HepG2 (cell line): ENCODE data around the gene NOXO1. TPM values are rescaled to one million over a fixed set of nuclear protein-coding genes. Genes with fewer than 3 reads are reported as not detected.

Source experiments
- CBX5 ChIP-seq: sonication (generic); formaldehyde crosslinking; IDR thresholded peaks from 2 replicates; pipeline ENCODE4 v1.4.0; 2020; ENCODE audit warnings: missing genetic modification reagents, borderline replicate concordance
- FOXP4 ChIP-seq: sonication (generic); formaldehyde crosslinking; IDR thresholded peaks from 2 replicates; pipeline ENCODE4 v1.4.0; 2020; ENCODE audit warnings: missing genetic modification reagents
- HMG20A ChIP-seq: IDR thresholded peaks from 2 replicates; pipeline ENCODE4 v1.6.1; 2016; ENCODE audit warnings: borderline replicate concordance
- MED13 ChIP-seq: sonication (generic); formaldehyde crosslinking; IDR thresholded peaks from 2 replicates; pipeline ENCODE4 v1.5.0; 2020; ENCODE audit warnings: missing genetic modification reagents
- NFYB ChIP-seq: sonication (generic); formaldehyde crosslinking; IDR thresholded peaks from 2 replicates; pipeline ENCODE4 v1.4.0; 2020; ENCODE audit warnings: missing genetic modification reagents
- PREB ChIP-seq: sonication (generic); formaldehyde crosslinking; IDR thresholded peaks from 2 replicates; pipeline ENCODE4 v1.4.0; 2020; ENCODE audit warnings: missing genetic modification reagents
- REPIN1 ChIP-seq: sonication (generic); formaldehyde crosslinking; IDR thresholded peaks from 2 replicates; pipeline ENCODE4 v1.8.0; 2022; ENCODE audit warnings: missing genetic modification reagents, low read depth, mild to moderate bottlenecking, borderline replicate concordance
- SALL1 ChIP-seq: sonication (generic); formaldehyde crosslinking; IDR thresholded peaks from 2 replicates; pipeline ENCODE4 v1.8.0; 2022; ENCODE audit warnings: mild to moderate bottlenecking, missing genetic modification reagents
- SMC3 ChIP-seq: IDR thresholded peaks from 2 replicates; pipeline ENCODE4 v1.6.1; 2011; ENCODE audit warnings: low read length, improper control_type of control experiment
- SOX13 ChIP-seq, 3 experiments: fragments of 450-650 bp in 1 of 3; sonication (generic) in 1 of 3; formaldehyde crosslinking in 1 of 3; IDR thresholded peaks in 2 of 3; conservative IDR thresholded peaks in 1 of 3; 2 replicates each; pipeline versions ENCODE4 v1.5.0 to v1.6.1; 2016 to 2020; ENCODE audit warnings: antibody characterized with exemption in 1 of 3, mild to moderate bottlenecking in 1 of 3, missing compliant biosample characterization in 1 of 3, missing genetic modification reagents in 1 of 3, moderate library complexity in 1 of 3
- TRIM24 ChIP-seq: sonication (generic); formaldehyde crosslinking; IDR thresholded peaks from 2 replicates; pipeline ENCODE4 v1.8.0; 2022; ENCODE audit warnings: mild to moderate bottlenecking, missing genetic modification reagents
- ZBTB8A ChIP-seq: sonication (generic); formaldehyde crosslinking; IDR thresholded peaks from 2 replicates; pipeline ENCODE4 v1.4.0; 2020; ENCODE audit warnings: mild to moderate bottlenecking, low read depth, missing genetic modification reagents, borderline replicate concordance
- ZNF101 ChIP-seq: sonication (generic); formaldehyde crosslinking; IDR thresholded peaks from 2 replicates; pipeline ENCODE4 v1.4.0; 2020; ENCODE audit warnings: mild to moderate bottlenecking, low read depth, missing genetic modification reagents, borderline replicate concordance
- ZNF331 ChIP-seq: sonication (generic); formaldehyde crosslinking; IDR thresholded peaks from 2 replicates; pipeline ENCODE4 v1.4.0; 2020; ENCODE audit warnings: missing genetic modification reagents
- ZNF33B ChIP-seq: sonication (generic); formaldehyde crosslinking; IDR thresholded peaks from 2 replicates; pipeline ENCODE4 v1.5.1; 2020; ENCODE audit warnings: mild to moderate bottlenecking, missing genetic modification reagents
- ZNF382 ChIP-seq: sonication (generic); formaldehyde crosslinking; IDR thresholded peaks from 2 replicates; pipeline ENCODE4 v1.5.0; 2020; ENCODE audit warnings: missing genetic modification reagents, mild to moderate bottlenecking, borderline replicate concordance
- ZNF549 ChIP-seq: sonication (generic); formaldehyde crosslinking; IDR thresholded peaks from 2 replicates; pipeline ENCODE4 v1.5.0; 2020; ENCODE audit warnings: missing genetic modification reagents
- ZNF746 ChIP-seq: sonication (generic); formaldehyde crosslinking; IDR thresholded peaks from 2 replicates; pipeline ENCODE4 v1.8.0; 2022; ENCODE audit warnings: mild to moderate bottlenecking, missing genetic modification reagents
- ZNF75D ChIP-seq: sonication (generic); formaldehyde crosslinking; IDR thresholded peaks from 2 replicates; pipeline ENCODE4 v1.8.1; 2023; ENCODE audit warnings: missing genetic modification reagents, mild to moderate bottlenecking, borderline replicate concordance
- ZSCAN31 ChIP-seq: sonication (generic); formaldehyde crosslinking; IDR thresholded peaks from 2 replicates; pipeline ENCODE4 v1.5.0; 2020; ENCODE audit warnings: low read depth, mild to moderate bottlenecking, missing genetic modification reagents
- ZXDC ChIP-seq: sonication (generic); formaldehyde crosslinking; IDR thresholded peaks from 2 replicates; pipeline ENCODE4 v1.5.0; 2020; ENCODE audit warnings: mild to moderate bottlenecking, missing genetic modification reagents
- polyA plus RNA-seq, 8 experiments: library from polyadenylated mRNA; depleted of rRNA in 3 of 8; stranded (reverse) in 7 of 8; unstranded in 1 of 8; fragments of >200 nt; fragmentation: Illumina TruSeq in 4 of 8; extraction: Trizol in 4 of 8; gene quantifications; 2 replicates each; pipeline versions ENCODE4 v1.2.1 to v1.2.3, GENCODE V29; 2011 to 2016; ENCODE audit warnings: low read depth in 4 of 8, missing spikeins in 1 of 8, mixed read lengths in 1 of 8; ENCODE audit not compliant: insufficient read depth in 1 of 8
- total RNA-seq, 5 experiments: library from RNA; depleted of rRNA; stranded (reverse); fragments of >200 nt; fragmentation: Illumina TruSeq; extraction: Trizol; gene quantifications; 2 replicates each; pipeline ENCODE4 v1.2.3, GENCODE V29; 2016; ENCODE audit warnings: low read depth in 1 of 5
- TF ChIP-seq, protein P1 (sequence below): sonication (generic); formaldehyde crosslinking; IDR thresholded peaks from 2 replicates; pipeline ENCODE4 v1.5.0; 2020; ENCODE audit warnings: missing genetic modification reagents

NOXO1 gene
- total and polyA plus RNA-seq, 2 of the 13 experiments (the other 11 are each of a cell fraction or from before 2014, with no cell fraction given) = 0.69 to 1.4 TPM

DNA sequence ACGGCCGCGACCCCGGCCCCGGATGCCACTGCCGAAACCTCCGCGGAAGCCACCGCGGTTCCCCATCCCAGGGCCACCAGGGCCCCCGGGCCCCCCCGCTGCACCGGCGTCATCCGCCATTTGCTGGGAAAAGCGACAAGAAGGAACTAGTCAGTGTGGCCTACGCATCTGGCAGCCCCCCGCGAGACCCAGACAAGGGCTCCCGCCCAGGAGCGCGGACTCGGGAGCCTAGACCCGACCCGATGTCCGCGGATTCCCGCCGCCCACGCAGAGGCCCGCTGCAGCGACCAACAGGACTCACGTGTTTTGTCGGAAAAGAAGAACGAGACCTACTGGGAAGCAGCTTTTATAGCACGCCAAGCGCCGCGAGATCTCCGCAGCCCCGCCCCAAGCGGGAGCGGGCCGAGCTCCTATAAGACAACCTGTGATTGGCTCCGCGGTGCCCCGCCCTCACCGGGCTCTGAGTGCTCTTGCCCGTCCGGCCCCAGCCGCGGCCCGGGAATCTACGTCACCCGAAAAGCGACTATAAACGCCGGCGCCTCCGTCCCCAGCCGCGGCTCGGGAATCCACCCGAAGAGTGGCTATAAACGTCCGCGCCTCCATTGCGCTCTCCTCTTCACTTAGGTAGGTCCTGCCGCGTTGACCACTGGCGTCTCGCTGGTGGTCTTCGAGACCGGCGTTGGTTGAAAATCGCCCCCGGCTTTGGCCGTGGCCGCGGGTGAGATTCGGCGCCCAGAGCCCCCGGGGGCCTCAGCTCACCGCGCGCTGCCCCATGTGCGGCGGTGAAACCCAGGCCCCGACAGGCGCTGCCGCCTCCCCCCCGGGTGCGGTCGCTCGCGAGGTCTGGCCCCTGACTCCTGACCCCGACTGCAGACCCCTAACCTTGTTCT lies 16.5 kb downstream of the NOXO1 start, which contains the start of gene RPS2 (continued):
- TF ChIP-seq ZNF549 (CRISPR knock-in tag) (no peak), ZNF33B (CRISPR knock-in tag) (0 out of 2 replicates have a peak, but pooled peaks have one; percentile 59), SOX13 (IDR thresholded peaks at IDR 0.05) (no peak), SOX13 (CRISPR knock-in tag; conservative IDR thresholded peaks at IDR 0.05 in 1 of 2, IDR thresholded peaks at IDR 0.05 in 1 of 2) (no peak; a peak in 1 of 4 replicates), ZXDC (CRISPR knock-in tag) (0 out of 2 replicates have a peak, but pooled peaks have one; percentile 30), ZNF331 (no peak; the same call in 1 of the 2 replicates), PREB (CRISPR knock-in tag) (no peak), REPIN1 (CRISPR knock-in tag) (0 out of 2 replicates have a peak, but pooled peaks have one; percentile 28), MED13 (CRISPR knock-in tag) (no peak), ZNF746 (CRISPR knock-in tag) (peak; percentile 62; the same call in 1 of the 2 replicates), NFYB (CRISPR knock-in tag) (peak; percentile 96), SMC3 (no peak), ZNF382 (no peak), ZNF101 (CRISPR knock-in tag) (no peak), FOXP4 (peak; percentile 36; the same call in 1 of the 2 replicates), TRIM24 (CRISPR knock-in tag) (no peak), ZNF75D (CRISPR knock-in tag) (no peak), HMG20A (CRISPR knock-in tag) (no peak), ZSCAN31 (peak; percentile 63; the same call in 1 of the 2 replicates), ZBTB8A (CRISPR knock-in tag) (no peak), SALL1 (CRISPR knock-in tag) (peak; percentile 67), CBX5 (CRISPR knock-in tag) (no peak; the same call in 1 of the 2 replicates)
- TF ChIP-seq, protein P1, sequence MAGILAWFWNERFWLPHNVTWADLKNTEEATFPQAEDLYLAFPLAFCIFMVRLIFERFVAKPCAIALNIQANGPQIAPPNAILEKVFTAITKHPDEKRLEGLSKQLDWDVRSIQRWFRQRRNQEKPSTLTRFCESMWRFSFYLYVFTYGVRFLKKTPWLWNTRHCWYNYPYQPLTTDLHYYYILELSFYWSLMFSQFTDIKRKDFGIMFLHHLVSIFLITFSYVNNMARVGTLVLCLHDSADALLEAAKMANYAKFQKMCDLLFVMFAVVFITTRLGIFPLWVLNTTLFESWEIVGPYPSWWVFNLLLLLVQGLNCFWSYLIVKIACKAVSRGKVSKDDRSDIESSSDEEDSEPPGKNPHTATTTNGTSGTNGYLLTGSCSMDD = no peak
